Heart right ventricle (tissue), 16 donors: Measurements from ENCODE around the gene TMEM86B. TPM values are rescaled to one million over a fixed set of nuclear protein-coding genes. Genes with fewer than 3 reads are reported as not detected.

Source experiments
- ATAC-seq, 8 donors: fragments of 200-7000 bp; cut with Tn5 transposase; one replicate each; pipeline ENCODE4 v1.9.1; 2020; ENCODE audit warnings: mild to moderate bottlenecking in 8 of 8, moderate library complexity in 8 of 8, moderate number of reproducible peaks in 1 of 8
- DNase-seq, 2 donors: peaks; one replicate each; pipeline ENCODE4 v3.0.0-alpha.2; 2020
- H3K27ac ChIP-seq, 10 donors: fragments of 200-600 bp; sonication (generic) in 2 of 10; one replicate each; pipeline versions ENCODE4 v1.5.0 to v1.8.0; 2020 to 2022; ENCODE audit warnings: mild to moderate bottlenecking in 3 of 10
- H3K27me3 ChIP-seq, 7 donors: fragments of 200-600 bp; one replicate each; pipeline ENCODE4 v1.8.0; 2021 to 2022; ENCODE audit warnings: mild to moderate bottlenecking in 2 of 7
- H3K36me3 ChIP-seq, 9 donors: fragments of 200-600 bp; sonication (generic) in 1 of 9; one replicate each; pipeline versions ENCODE4 v1.5.0 to v1.8.0; 2020 to 2022; ENCODE audit warnings: mild to moderate bottlenecking in 2 of 9
- H3K4me1 ChIP-seq, 9 donors: fragments of 200-600 bp; sonication (generic) in 1 of 9; one replicate each; pipeline versions ENCODE4 v1.5.0 to v1.8.0; 2020 to 2022; ENCODE audit warnings: mild to moderate bottlenecking in 4 of 9
- H3K4me3 ChIP-seq, 10 donors: fragments of 200-600 bp; sonication (generic) in 2 of 10; one replicate each; pipeline versions ENCODE4 v1.5.0 to v1.8.0; 2020 to 2022; ENCODE audit warnings: mild to moderate bottlenecking in 7 of 10, moderate library complexity in 2 of 10
- H3K9me3 ChIP-seq, 11 donors: fragments of 200-600 bp in 10 of 11; sonication (generic) in 2 of 11; one replicate each; pipeline versions ENCODE4 v1.5.0 to v1.8.0; 2013 to 2022; ENCODE audit warnings: mild to moderate bottlenecking in 2 of 11, control low read depth in 1 of 11, moderate library complexity in 1 of 11
- WGBS, 2 donors: extraction: QIAGEN DNeasy Blood & Tissue Kit; methylation state at CpG; one replicate each; pipeline ENCODE4 v1.1.7; 2013; ENCODE audit warnings: inconsistent platforms in 1 of 2; 5-methylcytosine and 5-hydroxymethylcytosine counted together
- intact Hi-C, 10 donors: fragments of 100-400 bp; cut with DNase I; formaldehyde crosslinking; loops; one replicate each; pipeline versions ENCODE4 v1.11.1 to v1.14.2; 2022
- polyA plus RNA-seq, 2 donors: library from polyadenylated mRNA; stranded (reverse); fragments of 200-250 nt; gene quantifications; one replicate each; pipeline ENCODE4 v1.2.3, GENCODE V29; 2013
- total RNA-seq, 10 donors: library from RNA; stranded (reverse); fragmentation: NEBNext Ultra II Directional in 3 of 10; extraction: Animal tissue kit (Norgen Biotek cat#: 25700) in 3 of 10; gene quantifications; one replicate each; pipeline versions ENCODE4 v1.2.1 to v1.2.4, GENCODE V29; 2021 to 2023
- TF ChIP-seq, protein P1 (sequence below), 9 donors: fragments of 200-600 bp; sonication (generic) in 2 of 9; IDR thresholded peaks; one replicate each; pipeline versions ENCODE4 v1.5.0 to v1.8.0; 2021 to 2022; ENCODE audit warnings: antibody characterized with exemption in 9 of 9, mild to moderate bottlenecking in 5 of 9, moderate library complexity in 1 of 9
- donor health status: Arrhythmogenic right ventricular cardiomyopathy.
- donor health status: ischemic (EF 13 %, LVEDD 7.1; RV severe dilation, severe dysfunction).
- donor health status: healthy with polysubstance abuse.
- donor health status: DM: no; HTN: yes; CAD: no.
- donor health status: DM: no; HTN: no; CAD: no.
- donor health status: ischemic (EF 25% LVEDD 6.9; RV normal size, moderate dysfunction).
- donor health status: ischemic (EF 25% LVEDD 5.7; RV mildly dilated, moderate dysfunction).
- donor health status: healthy.
- donor health status: DM: yes; HTN: yes; CAD: no.
- donor health status: Ischemic cardiomyopathy.
- donor health status: ischemic (EF 35%, LVEDD 5.7; RV mildly dilated, moderate dysfunction).
- donor health status: nonischemic (EF 11% LVEDD 7.7; RV severe dilation, severe dysfunction).
- donor health status: DM: yes; HTN: yes; CAD: no.
- donor health status: PGD.
- donor health status: ischemic (EF 29% LVEDD 5.4; RV normal size, mild dysfunction).
- donor health status: nonischemic (EF 23%, LVEDD 6.1; RV moderate dilation, normal function).

TMEM86B gene
- total and polyA plus RNA-seq, 12 donors = 0.77 to 5.9 (median 2.0) TPM

DNA sequence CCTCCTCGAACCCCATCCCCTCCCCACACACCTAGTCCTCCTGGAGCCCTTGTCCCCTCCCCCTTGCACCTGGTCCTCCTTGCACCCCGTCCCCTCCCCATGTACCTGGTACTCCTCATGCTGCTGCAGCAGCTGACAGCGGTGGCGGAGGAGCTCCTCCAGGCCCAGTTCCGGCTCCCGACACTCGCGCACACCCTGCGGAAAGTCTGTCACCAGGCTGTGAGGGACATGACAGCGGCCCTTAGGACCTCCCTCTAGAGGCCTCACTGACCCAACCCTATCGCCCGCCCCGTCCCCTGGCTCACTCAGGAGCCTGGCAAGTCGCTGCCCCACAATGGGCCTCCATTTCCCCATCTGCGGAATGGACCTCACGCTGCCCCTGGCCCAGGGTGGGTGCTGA is 36.6 kb upstream of the TMEM86B start:
- no peaks in the 10 kb centered on the region for H3K9me3 ChIP-seq
- intact Hi-C loops = no loop called here
- 90 to 92% methylated on average over 16 of the region's 16 CpGs for WGBS, 2 donors
- TF ChIP-seq, protein P1, sequence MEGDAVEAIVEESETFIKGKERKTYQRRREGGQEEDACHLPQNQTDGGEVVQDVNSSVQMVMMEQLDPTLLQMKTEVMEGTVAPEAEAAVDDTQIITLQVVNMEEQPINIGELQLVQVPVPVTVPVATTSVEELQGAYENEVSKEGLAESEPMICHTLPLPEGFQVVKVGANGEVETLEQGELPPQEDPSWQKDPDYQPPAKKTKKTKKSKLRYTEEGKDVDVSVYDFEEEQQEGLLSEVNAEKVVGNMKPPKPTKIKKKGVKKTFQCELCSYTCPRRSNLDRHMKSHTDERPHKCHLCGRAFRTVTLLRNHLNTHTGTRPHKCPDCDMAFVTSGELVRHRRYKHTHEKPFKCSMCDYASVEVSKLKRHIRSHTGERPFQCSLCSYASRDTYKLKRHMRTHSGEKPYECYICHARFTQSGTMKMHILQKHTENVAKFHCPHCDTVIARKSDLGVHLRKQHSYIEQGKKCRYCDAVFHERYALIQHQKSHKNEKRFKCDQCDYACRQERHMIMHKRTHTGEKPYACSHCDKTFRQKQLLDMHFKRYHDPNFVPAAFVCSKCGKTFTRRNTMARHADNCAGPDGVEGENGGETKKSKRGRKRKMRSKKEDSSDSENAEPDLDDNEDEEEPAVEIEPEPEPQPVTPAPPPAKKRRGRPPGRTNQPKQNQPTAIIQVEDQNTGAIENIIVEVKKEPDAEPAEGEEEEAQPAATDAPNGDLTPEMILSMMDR (IDR thresholded peaks at IDR 0.05) = no peak
- peaks cover 0 to 4% (median 1%) of the 10 kb centered on the region in 9 donors for H3K4me1 ChIP-seq
- no peak for DNase-seq
- no peaks in the 10 kb centered on the region for H3K27me3 ChIP-seq
- no peak for ATAC-seq
- H3K4me3 ChIP-seq = no peak overlapping the region
- no peak overlapping the region for H3K27ac ChIP-seq
- H3K36me3 ChIP-seq = peaks cover 0 to 37% (median 0%) of the 10 kb centered on the region in 9 donors

DNA sequence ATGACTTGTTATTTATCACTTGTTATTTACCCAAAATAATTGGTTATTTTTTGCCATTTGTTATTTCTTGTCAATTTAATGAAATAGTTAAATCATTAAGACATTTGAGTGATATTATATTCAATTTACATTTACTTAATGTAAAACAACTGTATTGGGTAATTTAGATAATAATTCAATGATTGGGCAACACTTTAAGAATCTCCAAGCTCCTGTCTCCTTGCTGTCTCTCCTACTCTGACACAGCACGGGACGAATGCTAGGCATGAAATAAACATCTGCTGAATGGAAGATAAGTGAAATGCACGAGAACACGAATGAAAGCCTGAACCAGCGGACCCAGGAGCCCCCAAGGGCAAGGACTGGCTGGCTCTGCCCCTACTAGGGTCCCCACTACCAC is 36.0 kb upstream of the TMEM86B start:
- Histone ChIP-seq H3K36me3 (peaks cover 0 to 31% (median 0%) of the 10 kb centered on the region in 9 donors), H3K4me1 (peaks cover 4 to 10% (median 7%) of the 10 kb centered on the region in 9 donors), H3K27ac (no peak overlapping the region), H3K4me3 (no peak overlapping the region), H3K9me3 (no peaks in the 10 kb centered on the region), H3K27me3 (no peaks in the 10 kb centered on the region)
- ATAC-seq (no peak), DNase-seq (no peak)
- TF ChIP-seq, protein P1 (IDR thresholded peaks at IDR 0.05) = no peak
- intact Hi-C loops = no loop called here
- WGBS, 2 donors = 84 to 90% methylated on average over 5 of the region's 5 CpGs

DNA sequence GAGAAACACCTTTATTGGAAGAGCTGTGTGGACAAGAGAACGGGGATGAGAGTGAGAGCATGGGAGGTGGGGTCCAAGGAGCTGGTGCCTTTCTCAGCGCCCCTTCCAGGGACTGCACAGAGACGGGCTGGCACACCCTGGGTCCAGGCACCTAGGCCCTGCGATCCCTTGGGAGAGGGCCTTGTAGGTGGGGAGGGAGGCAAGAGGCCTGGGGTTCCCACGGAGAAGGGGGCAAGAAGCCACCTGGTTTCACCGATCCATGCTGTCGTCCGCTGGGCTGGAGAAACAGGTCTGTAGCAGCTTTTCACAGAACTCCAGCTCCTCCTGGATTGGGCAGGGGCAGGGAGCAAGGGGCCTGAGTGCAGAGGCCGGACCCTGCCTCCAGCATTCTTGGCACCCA is 33.8 kb upstream of the TMEM86B start:
- H3K27ac ChIP-seq = no peak overlapping the region
- no peak for DNase-seq

DNA sequence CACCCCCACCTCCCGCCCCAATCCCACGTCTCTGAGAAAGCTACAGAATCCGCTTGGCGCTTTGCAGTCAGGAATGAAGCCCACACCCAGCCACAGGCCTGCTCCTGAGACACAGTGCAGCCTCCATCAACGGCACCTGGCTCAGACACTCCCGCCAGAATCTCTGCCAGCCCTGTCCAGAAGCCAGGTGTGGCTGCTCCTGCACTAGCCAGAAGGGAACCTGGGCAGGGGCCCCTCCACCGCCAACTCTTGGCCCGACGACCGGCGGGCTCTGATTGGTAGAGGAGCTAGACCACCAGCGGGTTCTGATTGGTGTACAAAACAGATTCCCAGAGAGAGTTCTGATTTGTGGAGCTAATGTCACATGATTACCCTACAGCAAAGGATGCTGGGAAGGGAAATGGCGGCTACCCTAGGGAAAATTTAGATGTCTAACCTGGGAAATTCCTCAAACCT is 33.1 kb upstream of the TMEM86B start:
- TF ChIP-seq, protein P1 (IDR thresholded peaks at IDR 0.05) = no peak
- DNase-seq = no peak
- intact Hi-C loops = no loop called here
- Histone ChIP-seq H3K4me1 (peaks cover 4 to 24% (median 23%) of the 10 kb centered on the region in 9 donors), H3K36me3 (peaks cover 0 to 15% (median 0%) of the 10 kb centered on the region in 9 donors), H3K4me3 (no peak overlapping the region), H3K9me3 (no peaks in the 10 kb centered on the region), H3K27me3 (no peaks in the 10 kb centered on the region), H3K27ac (no peak overlapping the region)
- ATAC-seq = no peak
- 91 to 94% methylated on average over 13 of the region's 13 CpGs for WGBS, 2 donors

More for the DNA sequence above, 33.8 kb upstream of the TMEM86B start:
- Histone ChIP-seq H3K4me1 (peaks cover 4 to 18% (median 16%) of the 10 kb centered on the region in 9 donors), H3K4me3 (no peak overlapping the region), H3K27me3 (no peaks in the 10 kb centered on the region), H3K9me3 (no peaks in the 10 kb centered on the region), H3K36me3 (peaks cover 0 to 15% (median 0%) of the 10 kb centered on the region in 9 donors)
- intact Hi-C loops = no loop called here
- no peak for ATAC-seq
- WGBS, 2 donors = 96 to 99% methylated on average over 9 of the region's 9 CpGs
- TF ChIP-seq, protein P1 (IDR thresholded peaks at IDR 0.05) = no peak
